Posterior vena cava (tissue), 2 donors: ENCODE measurements around the gene ABLIM2. TPM values are rescaled to one million over a fixed set of nuclear protein-coding genes. Genes with fewer than 3 reads are reported as not detected.

Experiments
- DNase-seq: peaks from one replicate; pipeline ENCODE4 v3.0.0-alpha.2; 2020; ENCODE audit warnings: low spot score
- intact Hi-C, 2 donors: fragments of 100-400 bp; cut with DNase I; formaldehyde crosslinking; loops; one replicate each; pipeline versions ENCODE4 v1.14.1 to v1.14.2; 2022 to 2023
- total RNA-seq, 2 donors: library from RNA; stranded (reverse); fragmentation: NEBNext Ultra II Directional; extraction: Animal tissue kit (Norgen Biotek cat#: 25700); gene quantifications; one replicate each; pipeline ENCODE4 v1.2.1, GENCODE V29; 2021
- donor health status: DM: yes; HTN: yes; CAD: no.
- donor health status: DM: yes; HTN: yes; CAD: no.

ABLIM2 gene
- total RNA-seq, 2 donors from 2014 or later, result 11.7 to 23.8 TPM

- intact Hi-C loops, result no loop called here
- DNase-seq, result no peak
Observed at GRCh38 chr4:8048856-8049676, 109.5 kb downstream of the ABLIM2 start.

- intact Hi-C loops, result no loop called here
- no peak for DNase-seq
Observed at GRCh38 chr4:8047837-8048678, 110.6 kb downstream of the ABLIM2 start.

GRCh38 chr4:8046925-8047541 is 111.6 kb downstream of the ABLIM2 start:
- no peak for DNase-seq
- intact Hi-C loops, result no loop called here

- DNase-seq, result no peak
- intact Hi-C loops, result no loop called here
Observed at GRCh38 chr4:8045909-8046308, 112.7 kb downstream of the ABLIM2 start.

GRCh38 chr4:8044699-8045098 is 113.9 kb downstream of the ABLIM2 start:
- intact Hi-C loops, result loop anchor here in 1 of 2 donors (5.0 kb wide), 1 partner anchor 543 kb away; no protein-coding TSS in a partner anchor
- no peak for DNase-seq

- DNase-seq, result no peak
- intact Hi-C loops, result loop anchor here in 1 of 2 donors (5.0 kb wide), 1 partner anchor 543 kb away; no protein-coding TSS in a partner anchor
Observed at GRCh38 chr4:8044244-8044643, 114.4 kb downstream of the ABLIM2 start.

GRCh38 chr4:8043596-8043995 is 115.0 kb downstream of the ABLIM2 start:
- intact Hi-C loops, result loop anchor here in 1 of 2 donors (5.0 kb wide), 1 partner anchor 544 kb away; no protein-coding TSS in a partner anchor
- DNase-seq, result no peak

- intact Hi-C loops, result loop anchor here in 1 of 2 donors (5.0 kb wide), 1 partner anchor 545 kb away; no protein-coding TSS in a partner anchor
Observed at GRCh38 chr4:8041868-8042267, 116.7 kb downstream of the ABLIM2 start.

GRCh38 chr4:8041172-8041571 is 117.4 kb downstream of the ABLIM2 start:
- no peak for DNase-seq
- intact Hi-C loops, result loop anchor here in 1 of 2 donors (5.0 kb wide), 1 partner anchor 546 kb away; no protein-coding TSS in a partner anchor

More at GRCh38 chr4:8041868-8042267, 116.7 kb downstream of the ABLIM2 start:
- no peak for DNase-seq

- DNase-seq, result no peak
- intact Hi-C loops, result loop anchor here in 1 of 2 donors (5.0 kb wide), 1 partner anchor 547 kb away; no protein-coding TSS in a partner anchor
Observed at GRCh38 chr4:8040607-8041006, 118.0 kb downstream of the ABLIM2 start.

- DNase-seq, result no peak
- intact Hi-C loops, result loop anchor here in 1 of 2 donors (5.0 kb wide), 1 partner anchor 547 kb away; no protein-coding TSS in a partner anchor
Observed at GRCh38 chr4:8039853-8040252, 118.8 kb downstream of the ABLIM2 start.

GRCh38 chr4:8039290-8039689 is 119.3 kb downstream of the ABLIM2 start:
- DNase-seq, result no peak
- intact Hi-C loops, result no loop called here

- no peak for DNase-seq
- intact Hi-C loops, result no loop called here
Observed at GRCh38 chr4:8038719-8039251, 119.8 kb downstream of the ABLIM2 start.

- no peak for DNase-seq
- intact Hi-C loops, result no loop called here
Observed at GRCh38 chr4:8038083-8038482, 120.5 kb downstream of the ABLIM2 start.

- intact Hi-C loops, result no loop called here
- DNase-seq, result no peak
Observed at GRCh38 chr4:8037150-8037769, 121.4 kb downstream of the ABLIM2 start.

- intact Hi-C loops, result no loop called here
- no peak for DNase-seq
Observed at GRCh38 chr4:8035371-8035780, 123.2 kb downstream of the ABLIM2 start.

GRCh38 chr4:8033829-8034528 is 124.6 kb downstream of the ABLIM2 start:
- intact Hi-C loops, result no loop called here
- DNase-seq, result no peak
